Measurements from ENCODE around the gene LARP1. TPM values are rescaled to one million over a fixed set of nuclear protein-coding genes. Genes with fewer than 3 reads are reported as not detected.

LARP1 gene
- total and polyA plus RNA-seq, 10 of the 15 experiments (the other 5 are each of a cell fraction or from before 2014, with no cell fraction given), result 22.6 to 227 (median 60.8) TPM

DNA sequence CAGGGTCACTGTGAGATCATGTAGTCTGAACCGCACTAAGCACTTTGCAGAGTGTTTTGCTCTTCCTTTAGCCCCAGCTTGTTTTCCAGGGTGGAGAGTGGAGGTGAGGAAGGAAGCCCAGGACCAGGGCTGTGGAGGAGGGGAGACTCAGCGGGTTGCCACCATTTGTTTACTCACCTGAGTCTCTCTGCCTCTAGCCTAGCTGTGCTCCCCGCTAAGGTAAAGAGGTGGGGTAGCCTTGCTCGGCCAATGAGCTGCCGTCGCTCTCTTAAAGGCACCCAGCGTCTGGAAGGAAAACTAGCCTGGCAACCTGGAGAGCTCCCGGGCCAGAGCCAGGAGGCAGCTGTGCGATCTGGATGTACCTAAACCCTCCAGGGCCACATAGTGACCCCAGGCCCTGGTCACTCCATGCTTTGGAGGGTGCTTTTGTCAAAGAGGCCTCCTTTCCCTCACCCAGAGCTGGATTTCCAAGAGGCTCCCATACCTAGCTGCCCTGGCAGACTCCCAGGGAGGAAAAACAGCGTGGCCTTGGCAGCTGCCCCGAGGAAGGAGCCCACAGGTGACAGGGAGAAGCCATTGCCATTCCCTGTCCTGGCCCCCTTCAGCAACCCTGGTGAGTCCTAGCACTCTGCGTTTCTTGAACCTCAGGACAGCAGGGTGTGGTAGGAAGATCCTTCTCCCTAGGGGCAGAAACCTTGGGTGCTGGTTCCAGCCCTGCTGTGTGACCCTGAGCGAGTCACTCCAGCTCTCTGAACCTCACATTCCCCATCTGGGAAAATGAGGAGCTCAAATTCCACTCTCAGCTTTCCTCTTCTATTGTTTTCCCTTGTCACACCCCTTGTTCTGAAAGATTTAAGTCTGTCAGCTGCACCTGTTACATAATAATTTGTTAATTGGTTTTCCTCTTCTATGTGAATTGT is 42.4 kb upstream of the LARP1 start:
- Histone ChIP-seq H3K27ac (ENCODE audit: control insufficient read depth, insufficient read depth) (no peak overlapping the region), H3K36me3 (ENCODE audit: control insufficient read depth in 2 of 2, insufficient read depth in 2 of 2, low read length in 1 of 2) (no peaks in the 10 kb centered on the region), H3K4me1 (ENCODE audit: control insufficient read depth, insufficient read depth, low read length) (no peaks in the 10 kb centered on the region; the same call in 1 of the 2 replicates), H3K4me3 (no peak overlapping the region), H3K27me3 (replicated peaks in 1 of 2; ENCODE audit: control insufficient read depth in 2 of 2, insufficient read depth in 2 of 2, low read length in 1 of 2) (no peaks in the 10 kb centered on the region), H3K79me2 (ENCODE audit: control insufficient read depth, insufficient read depth, low read length) (no peaks in the 10 kb centered on the region), H4K20me1 (ENCODE audit: control insufficient read depth, insufficient read depth) (no peaks in the 10 kb centered on the region), H3K9ac (ENCODE audit: control insufficient read depth, insufficient read depth, low read length) (no peak overlapping the region), H3K9me3 (replicated peaks; ENCODE audit: control insufficient read depth, insufficient read depth, low read length) (no peaks in the 10 kb centered on the region), H3K4me2 (ENCODE audit: control insufficient read depth, insufficient read depth) (no peak overlapping the region), H2AFZ (ENCODE audit: control insufficient read depth, low read depth, low read length) (no peak overlapping the region)
- ChIA-PET RAD21 (ENCODE audit: unreplicated experiment) (interaction anchor here (0.9 kb wide), 1 partner anchor 57 kb away, joined by 3 read pairs; no protein-coding TSS in a partner anchor), CTCF (interaction anchor here (1.4 kb wide), 1 partner anchor 12 kb away, joined by 4 read pairs; no protein-coding TSS in a partner anchor), SMC1A (ENCODE audit: uncharacterized antibody, unreplicated experiment) (interaction anchor here (1.5 to 1.9 kb wide), 2 partner anchors 12 to 14 kb away, joined by 3 to 7 read pairs; no protein-coding TSS in a partner anchor), POLR2A (interaction anchor here (0.5 kb wide), 1 partner anchor 26 kb away, joined by 3 read pairs; no protein-coding TSS in a partner anchor)
- DNase-seq (ENCODE audit: low read depth, low spot score) (no peak), FAIRE-seq (no peak), ATAC-seq (no peak)
- TF ChIP-seq IKZF1 (conservative IDR thresholded peaks at IDR 0.05) (no peak), RFX5 (IDR thresholded peaks at IDR 0.05; ENCODE audit: low read depth, low read length) (no peak), RAD51 (IDR thresholded peaks at IDR 0.05) (no peak), SMC3 (IDR thresholded peaks at IDR 0.05; ENCODE audit: borderline replicate concordance, low read length) (no peak), TBL1XR1 (IDR thresholded peaks at IDR 0.05; ENCODE audit: low read depth, low read length) (no peak), HDAC6 (IDR thresholded peaks at IDR 0.05; ENCODE audit: unreplicated experiment) (no peak), KAT2A (conservative IDR thresholded peaks at IDR 0.05; ENCODE audit: control insufficient read depth, low read depth, low read length) (no peak), FOXK2 (IDR thresholded peaks at IDR 0.05) (no peak), NFIC (IDR thresholded peaks at IDR 0.05; ENCODE audit: low read depth, low read length) (no peak), EP300 (IDR thresholded peaks at IDR 0.05; ENCODE audit: borderline replicate concordance in 1 of 2, control insufficient read depth in 1 of 2, low read depth in 2 of 2, low read length in 2 of 2) (no peak), EED (IDR thresholded peaks at IDR 0.05; ENCODE audit: low read depth) (no peak), POU2F2 (IDR thresholded peaks at IDR 0.05; ENCODE audit: borderline replicate concordance, low read depth, low read length) (no peak)
- TF ChIP-seq, protein P1, sequence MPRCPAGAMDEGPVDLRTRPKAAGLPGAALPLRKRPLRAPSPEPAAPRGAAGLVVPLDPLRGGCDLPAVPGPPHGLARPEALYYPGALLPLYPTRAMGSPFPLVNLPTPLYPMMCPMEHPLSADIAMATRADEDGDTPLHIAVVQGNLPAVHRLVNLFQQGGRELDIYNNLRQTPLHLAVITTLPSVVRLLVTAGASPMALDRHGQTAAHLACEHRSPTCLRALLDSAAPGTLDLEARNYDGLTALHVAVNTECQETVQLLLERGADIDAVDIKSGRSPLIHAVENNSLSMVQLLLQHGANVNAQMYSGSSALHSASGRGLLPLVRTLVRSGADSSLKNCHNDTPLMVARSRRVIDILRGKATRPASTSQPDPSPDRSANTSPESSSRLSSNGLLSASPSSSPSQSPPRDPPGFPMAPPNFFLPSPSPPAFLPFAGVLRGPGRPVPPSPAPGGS (IDR thresholded peaks at IDR 0.05; ENCODE audit: borderline replicate concordance, insufficient read depth, low read depth, low read length, poor library complexity, severe bottlenecking), result no peak
- TF ChIP-seq, protein P2, sequence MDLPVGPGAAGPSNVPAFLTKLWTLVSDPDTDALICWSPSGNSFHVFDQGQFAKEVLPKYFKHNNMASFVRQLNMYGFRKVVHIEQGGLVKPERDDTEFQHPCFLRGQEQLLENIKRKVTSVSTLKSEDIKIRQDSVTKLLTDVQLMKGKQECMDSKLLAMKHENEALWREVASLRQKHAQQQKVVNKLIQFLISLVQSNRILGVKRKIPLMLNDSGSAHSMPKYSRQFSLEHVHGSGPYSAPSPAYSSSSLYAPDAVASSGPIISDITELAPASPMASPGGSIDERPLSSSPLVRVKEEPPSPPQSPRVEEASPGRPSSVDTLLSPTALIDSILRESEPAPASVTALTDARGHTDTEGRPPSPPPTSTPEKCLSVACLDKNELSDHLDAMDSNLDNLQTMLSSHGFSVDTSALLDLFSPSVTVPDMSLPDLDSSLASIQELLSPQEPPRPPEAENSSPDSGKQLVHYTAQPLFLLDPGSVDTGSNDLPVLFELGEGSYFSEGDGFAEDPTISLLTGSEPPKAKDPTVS (IDR thresholded peaks at IDR 0.05; ENCODE audit: low read depth, low read length), result no peak
- no TSS peak for BruUV-seq (replicated peaks)
- in situ Hi-C loops (cut with MboI), result no loop called here
- 77% methylated on average over 13 of the region's 13 CpGs for WGBS (ENCODE audit: insufficient coverage, insufficient replicate concordance, low lambda C conversion rate, missing lambda C conversion rate)
- intact Hi-C loops (cut with micrococcal nuclease; ENCODE audit: unreplicated experiment), result no loop called here

All from GM12878 (cell line).